Measurements from ENCODE around the gene PPP1R14C. TPM values are rescaled to one million over a fixed set of nuclear protein-coding genes. Genes with fewer than 3 reads are reported as not detected.
"Not testable (repeated sequence)": the region's sequence is repeated elsewhere in the genome, so short reads cannot be mapped to it uniquely, and the experiment has no call there.

Gene PPP1R14C
- total RNA-seq, 1 donor from 2014 or later = 0.26 TPM

- Histone ChIP-seq H3K4me2 (no peak overlapping the region), H2AFZ (replicated peaks) (no peak overlapping the region), H4K20me1 (ENCODE audit: low read depth) (no peaks in the 10 kb centered on the region), H3K79me2 (ENCODE audit: low read depth) (no peaks in the 10 kb centered on the region), H3K27ac (no peak overlapping the region), H3K9me3 (ENCODE audit: low read depth) (no peaks in the 10 kb centered on the region), H3K9ac (no peak overlapping the region), H3K4me1 (no peaks in the 10 kb centered on the region), H3K4me3 (no peak overlapping the region), H3F3A (ENCODE audit: low read depth) (no peaks in the 10 kb centered on the region), H3K36me3 (no peaks in the 10 kb centered on the region), H3K27me3 (no peaks in the 10 kb centered on the region)
- TF ChIP-seq EZH2phosphoT487 (IDR thresholded peaks at IDR 0.05) = no peak
- DNase-seq (ENCODE audit: low spot score) = no peak
- peaks cover 6% of the 10 kb centered on the region for H3K27me3 Mint-ChIP-seq (ENCODE audit: insufficient read depth, low read depth)
- no peak overlapping the region for H3K4me3 Mint-ChIP-seq
- H3K27ac Mint-ChIP-seq = no peak overlapping the region
- H3K36me3 Mint-ChIP-seq = peaks cover 2% of the 10 kb centered on the region
- peaks cover 4% of the 10 kb centered on the region for H3K4me1 Mint-ChIP-seq
- H3K9me3 Mint-ChIP-seq = peaks cover 7% of the 10 kb centered on the region
These were observed 95.5 kb downstream of the PPP1R14C start for GRCh38 chr6:150238336-150238741.

DNA sequence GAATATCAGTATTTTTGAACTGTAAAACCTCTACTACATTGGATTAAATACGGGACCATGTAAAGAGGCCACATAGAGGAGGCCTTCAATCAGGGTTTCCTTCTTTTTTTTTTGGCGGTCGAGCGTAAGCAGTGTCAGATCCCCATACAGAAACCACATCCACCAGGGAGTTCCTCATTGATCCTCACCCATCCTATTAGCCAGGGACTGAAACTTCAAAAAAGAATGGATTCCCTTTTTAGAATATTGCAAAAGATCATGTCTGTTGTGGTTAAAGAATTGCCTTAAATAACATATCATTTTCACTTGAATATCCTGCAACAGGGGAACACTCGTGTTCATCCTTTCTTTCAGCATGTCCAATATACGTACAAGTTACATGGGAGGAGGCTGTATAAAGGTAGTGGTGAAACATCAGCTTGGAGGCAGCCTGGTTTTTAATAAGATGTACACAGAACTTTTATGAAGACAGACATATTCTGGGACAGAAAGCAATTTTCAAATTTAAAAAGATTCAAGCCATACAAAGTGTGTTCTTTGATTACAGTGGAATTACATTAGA, 96.1 kb downstream of the PPP1R14C start:
- Histone ChIP-seq H3K9ac (no peak overlapping the region), H3K9me3 (ENCODE audit: low read depth) (no peaks in the 10 kb centered on the region), H3K27me3 (no peaks in the 10 kb centered on the region), H3K4me3 (no peak overlapping the region), H3K4me2 (no peak overlapping the region), H3K79me2 (ENCODE audit: low read depth) (no peaks in the 10 kb centered on the region), H2AFZ (replicated peaks) (no peak overlapping the region), H3F3A (ENCODE audit: low read depth) (no peaks in the 10 kb centered on the region), H3K36me3 (no peaks in the 10 kb centered on the region), H3K4me1 (no peaks in the 10 kb centered on the region), H3K27ac (no peak overlapping the region), H4K20me1 (ENCODE audit: low read depth) (no peaks in the 10 kb centered on the region)
- Mint-ChIP-seq H3K4me1 (peaks cover 4% of the 10 kb centered on the region), H3K36me3 (peaks cover 2% of the 10 kb centered on the region), H3K9me3 (peaks cover 7% of the 10 kb centered on the region), H3K27ac (no peak overlapping the region), H3K27me3 (ENCODE audit: insufficient read depth, low read depth) (peaks cover 6% of the 10 kb centered on the region), H3K4me3 (no peak overlapping the region)
- TF ChIP-seq EZH2phosphoT487 (IDR thresholded peaks at IDR 0.05) (no peak), EZH2 (IDR thresholded peaks at IDR 0.05) (no peak), CTCF (IDR thresholded peaks at IDR 0.05) (no peak)
- no peak for DNase-seq (ENCODE audit: low spot score)

DNA sequence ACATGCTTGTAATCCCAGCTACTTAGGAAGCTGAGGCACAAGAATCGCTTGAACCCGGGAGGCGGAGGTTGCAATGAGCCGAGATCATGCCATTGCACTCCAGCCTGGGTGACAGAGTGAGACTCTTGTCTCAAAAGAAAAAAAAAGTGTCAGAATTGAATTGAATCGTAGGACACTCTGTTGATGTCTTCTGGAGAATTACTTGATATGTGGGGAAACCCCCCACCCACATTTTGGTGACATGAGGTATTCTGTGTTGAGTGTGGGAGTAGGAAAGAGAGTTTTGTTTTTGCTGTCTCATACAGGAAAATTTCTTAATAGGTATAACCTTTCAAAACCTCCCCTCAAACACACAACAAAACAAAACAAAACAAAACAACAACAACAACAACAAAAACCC, 98.9 kb downstream of the PPP1R14C start:
- not testable (repeated sequence) for H3K9ac ChIP-seq; H4K20me1 ChIP-seq (ENCODE audit: low read depth); H3K4me3 ChIP-seq; H3K79me2 ChIP-seq (ENCODE audit: low read depth); H3K4me3 Mint-ChIP-seq; H3K36me3 Mint-ChIP-seq; H3K4me1 Mint-ChIP-seq; H3F3A ChIP-seq (ENCODE audit: low read depth); H3K36me3 ChIP-seq; H3K27me3 ChIP-seq; DNase-seq (ENCODE audit: low spot score); H3K4me2 ChIP-seq; H3K27ac ChIP-seq; H3K4me1 ChIP-seq; H3K9me3 ChIP-seq (ENCODE audit: low read depth); H3K27ac Mint-ChIP-seq; H2AFZ ChIP-seq (replicated peaks); H3K9me3 Mint-ChIP-seq; H3K27me3 Mint-ChIP-seq (ENCODE audit: insufficient read depth, low read depth)

- Histone ChIP-seq H2AFZ (replicated peaks) (no peak overlapping the region), H3F3A (ENCODE audit: low read depth) (no peaks in the 10 kb centered on the region), H3K79me2 (ENCODE audit: low read depth) (no peaks in the 10 kb centered on the region), H3K4me2 (no peak overlapping the region), H3K4me3 (no peak overlapping the region), H3K27ac (no peak overlapping the region), H4K20me1 (ENCODE audit: low read depth) (no peaks in the 10 kb centered on the region), H3K9ac (no peak overlapping the region), H3K9me3 (ENCODE audit: low read depth) (no peaks in the 10 kb centered on the region), H3K36me3 (no peaks in the 10 kb centered on the region), H3K4me1 (no peaks in the 10 kb centered on the region), H3K27me3 (no peaks in the 10 kb centered on the region)
- Mint-ChIP-seq H3K9me3 (peaks cover 5% of the 10 kb centered on the region), H3K27me3 (ENCODE audit: insufficient read depth, low read depth) (peaks cover 5% of the 10 kb centered on the region), H3K27ac (no peak overlapping the region), H3K36me3 (peaks cover 2% of the 10 kb centered on the region), H3K4me3 (no peak overlapping the region), H3K4me1 (no peaks in the 10 kb centered on the region)
- TF ChIP-seq CTCF (IDR thresholded peaks at IDR 0.05) = no peak
- TF ChIP-seq EZH2 (IDR thresholded peaks at IDR 0.05) = no peak
- DNase-seq (ENCODE audit: low spot score) = no peak
These were observed 100.9 kb downstream of the PPP1R14C start for GRCh38 chr6:150243620-150244314.

All from neural progenitor cell (in vitro differentiated cells).